ENCODE data around the gene TEX51. TPM values are rescaled to one million over a fixed set of nuclear protein-coding genes. Genes with fewer than 3 reads are reported as not detected.

The TEX51 gene
- total and polyA plus RNA-seq, 2 donors (not counting 3 experiments of a cell fraction or from before 2014, with no cell fraction given), result not detected

DNA sequence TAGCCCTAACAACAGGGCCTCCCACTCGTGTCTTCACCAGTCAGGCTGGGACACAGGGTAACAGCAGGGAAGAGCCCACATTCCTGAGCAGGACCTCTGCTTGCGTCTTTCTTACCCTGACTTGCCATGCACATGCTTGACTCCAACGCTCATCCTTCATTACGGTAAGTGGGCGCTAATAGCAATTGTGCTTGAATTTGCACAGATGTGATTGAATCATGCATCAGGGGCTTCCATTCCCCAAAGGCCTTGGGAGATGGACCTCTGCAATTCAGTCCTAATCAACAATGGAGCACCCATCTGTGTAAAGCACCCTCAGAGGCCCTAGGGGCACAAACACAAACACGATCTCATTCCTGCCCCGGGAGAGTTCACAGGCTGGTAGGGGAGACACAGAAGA, 13.5 kb downstream of the TEX51 start:
- H3K4me2 ChIP-seq (ENCODE audit: insufficient read depth, low read length), result no peak overlapping the region
- no peaks in the 10 kb centered on the region for H3K27me3 ChIP-seq (ENCODE audit: control insufficient read depth in 2 of 2, insufficient read depth in 2 of 2, low read length in 2 of 2)
- FAIRE-seq (no peak), DNase-seq (ENCODE audit: low read depth, low spot score) (no peak)
- no peak overlapping the region for H3K4me3 ChIP-seq (replicated peaks in 1 of 3; ENCODE audit: insufficient read depth in 1 of 3, low read depth in 1 of 3, low read length in 3 of 3)
- H3K27ac ChIP-seq (ENCODE audit: insufficient read depth, low read depth, low read length), result no peak overlapping the region
- no peaks in the 10 kb centered on the region for H3K4me1 ChIP-seq (ENCODE audit: control insufficient read depth, extremely low read depth, insufficient read depth, low read length)
- intact Hi-C loops (cut with micrococcal nuclease), result no loop called here
- no peaks in the 10 kb centered on the region for H4K20me1 ChIP-seq (replicated peaks; ENCODE audit: control insufficient read depth, extremely low read depth, insufficient read depth, low read length)
- no peaks in the 10 kb centered on the region for H3K9me1 ChIP-seq (replicated peaks; ENCODE audit: control insufficient read depth, extremely low read depth, insufficient read depth, low read length)
- no peak overlapping the region for H3K9ac ChIP-seq (replicated peaks; ENCODE audit: extremely low read depth, insufficient read depth, low read length)
- ChIA-PET POLR2A (no interaction called here), CTCF (no interaction called here)
- TF ChIP-seq FOS (IDR thresholded peaks at IDR 0.05; ENCODE audit: borderline replicate concordance, insufficient read depth, low read length) (no peak), MYC (IDR thresholded peaks at IDR 0.05; ENCODE audit: low read depth, low read length) (no peak), POLR2AphosphoS5 (IDR thresholded peaks at IDR 0.05; ENCODE audit: insufficient read depth, low read depth, low read length) (no peak), JUN (IDR thresholded peaks at IDR 0.05; ENCODE audit: borderline replicate concordance, insufficient read depth, insufficient read length, low read depth) (no peak), EZH2 (IDR thresholded peaks at IDR 0.05; ENCODE audit: borderline replicate concordance, low read depth, low read length, severe bottlenecking) (no peak)
- TF ChIP-seq, protein P1, sequence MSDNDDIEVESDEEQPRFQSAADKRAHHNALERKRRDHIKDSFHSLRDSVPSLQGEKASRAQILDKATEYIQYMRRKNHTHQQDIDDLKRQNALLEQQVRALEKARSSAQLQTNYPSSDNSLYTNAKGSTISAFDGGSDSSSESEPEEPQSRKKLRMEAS (IDR thresholded peaks at IDR 0.05; ENCODE audit: insufficient read depth, insufficient read length), result no peak
- H3K9me3 ChIP-seq (replicated peaks; ENCODE audit: control insufficient read depth, insufficient read depth, low read length), result no peaks in the 10 kb centered on the region
- dilution Hi-C loops (cut with MboI; ENCODE audit: extremely low pct_ligation_motif_present, low sequenced_read_pairs), result no loop called here
- no peaks in the 10 kb centered on the region for H3K79me2 ChIP-seq (ENCODE audit: control insufficient read depth, insufficient read depth, low read length)
- no peak overlapping the region for H2AFZ ChIP-seq (ENCODE audit: low read depth, low read length)
- BruUV-seq (replicated peaks), result no TSS peak
- H3K36me3 ChIP-seq (ENCODE audit: control insufficient read depth in 2 of 2, extremely low read depth in 1 of 2, insufficient read depth in 2 of 2, low read length in 2 of 2), result no peaks in the 10 kb centered on the region

DNA sequence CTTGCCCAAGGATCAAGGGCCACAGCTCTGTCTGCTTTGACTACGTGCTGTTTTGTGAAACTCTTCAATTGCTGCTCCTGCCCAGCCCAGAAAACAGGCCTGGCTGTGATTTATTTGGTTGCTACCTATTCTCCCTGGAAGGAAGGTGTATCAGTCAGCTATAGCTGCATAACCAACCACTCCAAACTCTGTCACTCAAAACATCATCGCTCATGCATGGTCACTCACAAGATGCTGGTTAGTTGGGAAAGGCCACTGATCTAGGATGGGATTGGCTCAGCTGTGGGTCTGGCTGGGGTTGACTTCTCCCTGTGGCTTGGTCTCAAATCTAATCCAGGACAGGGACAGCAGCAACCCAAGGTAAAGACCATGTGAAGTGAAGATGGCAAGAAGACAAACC, 14.6 kb downstream of the TEX51 start:
- CTCF ChIA-PET, result interaction anchor here (0.8 kb wide), 1 partner anchor 58 kb away, joined by 3 read pairs; no protein-coding TSS in a partner anchor

More for the DNA sequence above, 14.6 kb downstream of the TEX51 start:
- Histone ChIP-seq H2AFZ (ENCODE audit: low read depth, low read length) (no peak overlapping the region), H3K27ac (ENCODE audit: insufficient read depth, low read depth, low read length) (no peak overlapping the region), H3K4me1 (ENCODE audit: control insufficient read depth, extremely low read depth, insufficient read depth, low read length) (no peaks in the 10 kb centered on the region), H3K79me2 (ENCODE audit: control insufficient read depth, insufficient read depth, low read length) (no peaks in the 10 kb centered on the region), H4K20me1 (replicated peaks; ENCODE audit: control insufficient read depth, extremely low read depth, insufficient read depth, low read length) (no peaks in the 10 kb centered on the region), H3K9me3 (replicated peaks; ENCODE audit: control insufficient read depth, insufficient read depth, low read length) (no peaks in the 10 kb centered on the region), H3K9ac (replicated peaks; ENCODE audit: extremely low read depth, insufficient read depth, low read length) (no peak overlapping the region), H3K36me3 (ENCODE audit: control insufficient read depth in 2 of 2, extremely low read depth in 1 of 2, insufficient read depth in 2 of 2, low read length in 2 of 2) (no peaks in the 10 kb centered on the region), H3K4me3 (replicated peaks in 1 of 3; ENCODE audit: insufficient read depth in 1 of 3, low read depth in 1 of 3, low read length in 3 of 3) (no peak overlapping the region), H3K27me3 (ENCODE audit: control insufficient read depth in 2 of 2, insufficient read depth in 2 of 2, low read length in 2 of 2) (no peaks in the 10 kb centered on the region), H3K4me2 (ENCODE audit: insufficient read depth, low read length) (no peak overlapping the region), H3K9me1 (replicated peaks; ENCODE audit: control insufficient read depth, extremely low read depth, insufficient read depth, low read length) (no peaks in the 10 kb centered on the region)
- POLR2A ChIA-PET, result no interaction called here
- no peak for FAIRE-seq
- TF ChIP-seq JUN (IDR thresholded peaks at IDR 0.05; ENCODE audit: borderline replicate concordance, insufficient read depth, insufficient read length, low read depth), result no peak
- TF ChIP-seq MYC (IDR thresholded peaks at IDR 0.05; ENCODE audit: low read depth, low read length), result no peak
- no peak for TF ChIP-seq POLR2AphosphoS5 (IDR thresholded peaks at IDR 0.05; ENCODE audit: insufficient read depth, low read depth, low read length)
- TF ChIP-seq EZH2 (IDR thresholded peaks at IDR 0.05; ENCODE audit: borderline replicate concordance, low read depth, low read length, severe bottlenecking), result no peak
- TF ChIP-seq, protein P1 (IDR thresholded peaks at IDR 0.05; ENCODE audit: insufficient read depth, insufficient read length), result no peak
- no peak for TF ChIP-seq GATA2 (IDR thresholded peaks at IDR 0.05; ENCODE audit: insufficient read depth, insufficient read length, low read depth, low read length)
- no peak for TF ChIP-seq POLR2A (IDR thresholded peaks at IDR 0.05; ENCODE audit: low read depth, low read length)
- TF ChIP-seq FOS (IDR thresholded peaks at IDR 0.05; ENCODE audit: borderline replicate concordance, insufficient read depth, low read length), result no peak
- TF ChIP-seq, protein P2, sequence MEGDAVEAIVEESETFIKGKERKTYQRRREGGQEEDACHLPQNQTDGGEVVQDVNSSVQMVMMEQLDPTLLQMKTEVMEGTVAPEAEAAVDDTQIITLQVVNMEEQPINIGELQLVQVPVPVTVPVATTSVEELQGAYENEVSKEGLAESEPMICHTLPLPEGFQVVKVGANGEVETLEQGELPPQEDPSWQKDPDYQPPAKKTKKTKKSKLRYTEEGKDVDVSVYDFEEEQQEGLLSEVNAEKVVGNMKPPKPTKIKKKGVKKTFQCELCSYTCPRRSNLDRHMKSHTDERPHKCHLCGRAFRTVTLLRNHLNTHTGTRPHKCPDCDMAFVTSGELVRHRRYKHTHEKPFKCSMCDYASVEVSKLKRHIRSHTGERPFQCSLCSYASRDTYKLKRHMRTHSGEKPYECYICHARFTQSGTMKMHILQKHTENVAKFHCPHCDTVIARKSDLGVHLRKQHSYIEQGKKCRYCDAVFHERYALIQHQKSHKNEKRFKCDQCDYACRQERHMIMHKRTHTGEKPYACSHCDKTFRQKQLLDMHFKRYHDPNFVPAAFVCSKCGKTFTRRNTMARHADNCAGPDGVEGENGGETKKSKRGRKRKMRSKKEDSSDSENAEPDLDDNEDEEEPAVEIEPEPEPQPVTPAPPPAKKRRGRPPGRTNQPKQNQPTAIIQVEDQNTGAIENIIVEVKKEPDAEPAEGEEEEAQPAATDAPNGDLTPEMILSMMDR (IDR thresholded peaks at IDR 0.05; ENCODE audit: extremely low read depth in 1 of 2, insufficient read depth in 1 of 2, low read depth in 1 of 2, low read length in 2 of 2), result no peak
- BruUV-seq (replicated peaks), result no TSS peak
- intact Hi-C loops (cut with micrococcal nuclease) (no loop called here), dilution Hi-C loops (cut with MboI; ENCODE audit: extremely low pct_ligation_motif_present, low sequenced_read_pairs) (no loop called here)
- no peak for DNase-seq (ENCODE audit: low read depth, low spot score)

Data from endothelial cell of umbilical vein (primary cell).